Astrocyte (in vitro differentiated cells and primary cell): ENCODE measurements around the gene VAPA. TPM values are rescaled to one million over a fixed set of nuclear protein-coding genes. Genes with fewer than 3 reads are reported as not detected.
A peak's percentile ranks its signal among the peaks of the same experiment; 100 is the strongest.

ENCODE experiments used
- DNase-seq: peaks from one replicate; pipeline ENCODE4 v3.0.0-alpha.2; 2010; ENCODE audit warnings: low read depth
- FAIRE-seq: peaks from 2 replicates; lab custom pipeline; 2011; peaks lifted over from hg19 to GRCh38; lab: Jason Lieb, UNC
- H2AFZ ChIP-seq: 2 replicates; pipeline ENCODE4 v1.6.0; 2012; ENCODE audit warnings: low read depth, low read length, inconsistent platforms
- H3K27ac ChIP-seq: 2 replicates; pipeline ENCODE4 v1.5.1; 2011; ENCODE audit warnings: low read depth, low read length, inconsistent platforms
- H3K27me3 ChIP-seq: 2 replicates; pipeline ENCODE4 v1.6.0; 2011; ENCODE audit warnings: low read length, inconsistent platforms; ENCODE audit not compliant: insufficient read depth
- H3K36me3 ChIP-seq: 2 replicates; pipeline ENCODE4 v1.5.1; 2011; ENCODE audit warnings: low read length, inconsistent platforms; ENCODE audit not compliant: insufficient read depth
- H3K4me1 ChIP-seq: 2 replicates; pipeline ENCODE4 v1.5.1; 2011; ENCODE audit warnings: low read length, inconsistent platforms; ENCODE audit not compliant: insufficient read depth
- H3K4me2 ChIP-seq: 2 replicates; pipeline ENCODE4 v1.6.0; 2012; ENCODE audit warnings: low read length, inconsistent platforms
- H3K4me3 ChIP-seq: 2 replicates; pipeline ENCODE4 v1.5.1; 2011; ENCODE audit warnings: low read depth, mild to moderate bottlenecking, low read length, inconsistent platforms; ENCODE audit not compliant: insufficient read depth
- H3K79me2 ChIP-seq: 2 replicates; pipeline ENCODE4 v1.6.0; 2012; ENCODE audit warnings: mild to moderate bottlenecking, low read length, inconsistent platforms; ENCODE audit not compliant: insufficient read depth
- H3K9ac ChIP-seq: 2 replicates; pipeline ENCODE4 v1.6.0; 2012; ENCODE audit warnings: mild to moderate bottlenecking, low read length, inconsistent platforms
- H3K9me3 ChIP-seq: 2 replicates; pipeline ENCODE4 v1.5.1; 2012; ENCODE audit warnings: low read depth, mild to moderate bottlenecking, low read length, inconsistent platforms; ENCODE audit not compliant: insufficient read depth
- H4K20me1 ChIP-seq: 2 replicates; pipeline ENCODE4 v1.6.0; 2012; ENCODE audit warnings: low read length, inconsistent platforms; ENCODE audit not compliant: insufficient read depth
- H3K27ac Mint-ChIP-seq: one replicate; pipeline ENCODE4 v1.8.0; 2021; ENCODE audit warnings: mild to moderate bottlenecking, mixed read lengths; ENCODE audit not compliant: unreplicated experiment
- H3K27me3 Mint-ChIP-seq: one replicate; pipeline ENCODE4 v1.8.0; 2021; ENCODE audit warnings: low read depth, mixed read lengths; ENCODE audit not compliant: unreplicated experiment
- H3K36me3 Mint-ChIP-seq: one replicate; pipeline ENCODE4 v1.8.0; 2021; ENCODE audit warnings: low read depth, mixed read lengths; ENCODE audit not compliant: unreplicated experiment
- H3K4me1 Mint-ChIP-seq: one replicate; pipeline ENCODE4 v1.8.0; 2021; ENCODE audit warnings: low read depth, mixed read lengths; ENCODE audit not compliant: unreplicated experiment
- H3K4me3 Mint-ChIP-seq: one replicate; pipeline ENCODE4 v1.8.0; 2021; ENCODE audit warnings: mild to moderate bottlenecking, moderate library complexity, mixed read lengths; ENCODE audit not compliant: unreplicated experiment
- H3K9me3 Mint-ChIP-seq: one replicate; pipeline ENCODE4 v1.8.0; 2021; ENCODE audit warnings: mild to moderate bottlenecking, mixed read lengths; ENCODE audit not compliant: unreplicated experiment
- EZH2 ChIP-seq: IDR thresholded peaks from 2 replicates; pipeline ENCODE4 v1.6.1; 2012; ENCODE audit warnings: mild to moderate bottlenecking, low read length, inconsistent platforms; ENCODE audit not compliant: insufficient read depth
- total RNA-seq: library from RNA; stranded (reverse); gene quantifications from 2 replicates; pipeline ENCODE4 v1.2.1, GENCODE V29; 2021
- TF ChIP-seq, protein P1 (sequence below): IDR thresholded peaks from 2 replicates; pipeline ENCODE4 v1.5.1; 2011; ENCODE audit warnings: low read depth, mild to moderate bottlenecking, inconsistent platforms, low read length, moderate library complexity; ENCODE audit not compliant: insufficient read depth

VAPA gene
- total RNA-seq, 1 donor from 2014 or later: 181 TPM

GRCh38 chr18:10003281-10003680, 89.5 kb downstream of the VAPA start:
- H3K9ac ChIP-seq: no peak overlapping the region
- no peak overlapping the region for H3K4me2 ChIP-seq
- H3K9me3 ChIP-seq: no peaks in the 10 kb centered on the region
- Mint-ChIP-seq H3K4me1 (no peaks in the 10 kb centered on the region), H3K36me3 (no peaks in the 10 kb centered on the region), H3K27ac (no peak overlapping the region), H3K4me3 (no peak overlapping the region), H3K27me3 (peaks cover 11% of the 10 kb centered on the region), H3K9me3 (peaks cover 8% of the 10 kb centered on the region)
- H3K79me2 ChIP-seq: no peaks in the 10 kb centered on the region
- H3K36me3 ChIP-seq: no peaks in the 10 kb centered on the region
- no peak for FAIRE-seq
- no peak overlapping the region for H3K27ac ChIP-seq
- no peak for DNase-seq
- no peaks in the 10 kb centered on the region for H4K20me1 ChIP-seq
- no peaks in the 10 kb centered on the region for H3K4me1 ChIP-seq
- H2AFZ ChIP-seq: no peak overlapping the region
- H3K27me3 ChIP-seq: no peaks in the 10 kb centered on the region
- no peak overlapping the region for H3K4me3 ChIP-seq
- TF ChIP-seq EZH2: no peak
- TF ChIP-seq, protein P1, sequence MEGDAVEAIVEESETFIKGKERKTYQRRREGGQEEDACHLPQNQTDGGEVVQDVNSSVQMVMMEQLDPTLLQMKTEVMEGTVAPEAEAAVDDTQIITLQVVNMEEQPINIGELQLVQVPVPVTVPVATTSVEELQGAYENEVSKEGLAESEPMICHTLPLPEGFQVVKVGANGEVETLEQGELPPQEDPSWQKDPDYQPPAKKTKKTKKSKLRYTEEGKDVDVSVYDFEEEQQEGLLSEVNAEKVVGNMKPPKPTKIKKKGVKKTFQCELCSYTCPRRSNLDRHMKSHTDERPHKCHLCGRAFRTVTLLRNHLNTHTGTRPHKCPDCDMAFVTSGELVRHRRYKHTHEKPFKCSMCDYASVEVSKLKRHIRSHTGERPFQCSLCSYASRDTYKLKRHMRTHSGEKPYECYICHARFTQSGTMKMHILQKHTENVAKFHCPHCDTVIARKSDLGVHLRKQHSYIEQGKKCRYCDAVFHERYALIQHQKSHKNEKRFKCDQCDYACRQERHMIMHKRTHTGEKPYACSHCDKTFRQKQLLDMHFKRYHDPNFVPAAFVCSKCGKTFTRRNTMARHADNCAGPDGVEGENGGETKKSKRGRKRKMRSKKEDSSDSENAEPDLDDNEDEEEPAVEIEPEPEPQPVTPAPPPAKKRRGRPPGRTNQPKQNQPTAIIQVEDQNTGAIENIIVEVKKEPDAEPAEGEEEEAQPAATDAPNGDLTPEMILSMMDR: no peak

DNA sequence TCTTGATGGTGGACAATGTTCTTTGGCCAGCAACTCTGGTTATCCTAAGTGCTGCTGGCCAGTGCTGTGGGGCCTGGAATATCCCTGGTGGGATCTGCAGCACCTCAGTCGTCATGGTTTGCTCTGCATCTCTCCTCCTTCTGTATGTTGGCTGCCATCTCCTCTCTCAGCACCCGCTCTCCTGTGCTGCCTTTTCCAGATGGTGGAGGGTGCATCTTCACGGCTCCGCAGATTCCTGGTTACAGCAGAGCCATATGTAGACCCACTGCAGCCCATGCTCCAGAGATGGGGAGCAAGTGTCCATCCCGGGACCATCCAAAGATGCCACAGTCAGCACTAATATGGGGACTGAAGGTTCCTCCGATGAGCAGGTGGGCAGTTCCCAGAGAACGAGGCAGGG, 90.0 kb downstream of the VAPA start:
- Histone ChIP-seq H3K4me1 (no peaks in the 10 kb centered on the region), H3K79me2 (no peaks in the 10 kb centered on the region), H3K27ac (no peak overlapping the region), H2AFZ (no peak overlapping the region), H3K9ac (no peak overlapping the region), H3K9me3 (no peaks in the 10 kb centered on the region), H3K27me3 (no peaks in the 10 kb centered on the region), H3K36me3 (no peaks in the 10 kb centered on the region), H3K4me2 (no peak overlapping the region), H3K4me3 (no peak overlapping the region), H4K20me1 (no peaks in the 10 kb centered on the region)
- DNase-seq (no peak), FAIRE-seq (no peak)
- peaks cover 3% of the 10 kb centered on the region for H3K9me3 Mint-ChIP-seq
- no peak overlapping the region for H3K4me3 Mint-ChIP-seq
- TF ChIP-seq EZH2: no peak
- TF ChIP-seq, protein P1: no peak
- no peak overlapping the region for H3K27ac Mint-ChIP-seq
- H3K4me1 Mint-ChIP-seq: no peaks in the 10 kb centered on the region
- H3K36me3 Mint-ChIP-seq: no peaks in the 10 kb centered on the region
- H3K27me3 Mint-ChIP-seq: peaks cover 16% of the 10 kb centered on the region

DNA sequence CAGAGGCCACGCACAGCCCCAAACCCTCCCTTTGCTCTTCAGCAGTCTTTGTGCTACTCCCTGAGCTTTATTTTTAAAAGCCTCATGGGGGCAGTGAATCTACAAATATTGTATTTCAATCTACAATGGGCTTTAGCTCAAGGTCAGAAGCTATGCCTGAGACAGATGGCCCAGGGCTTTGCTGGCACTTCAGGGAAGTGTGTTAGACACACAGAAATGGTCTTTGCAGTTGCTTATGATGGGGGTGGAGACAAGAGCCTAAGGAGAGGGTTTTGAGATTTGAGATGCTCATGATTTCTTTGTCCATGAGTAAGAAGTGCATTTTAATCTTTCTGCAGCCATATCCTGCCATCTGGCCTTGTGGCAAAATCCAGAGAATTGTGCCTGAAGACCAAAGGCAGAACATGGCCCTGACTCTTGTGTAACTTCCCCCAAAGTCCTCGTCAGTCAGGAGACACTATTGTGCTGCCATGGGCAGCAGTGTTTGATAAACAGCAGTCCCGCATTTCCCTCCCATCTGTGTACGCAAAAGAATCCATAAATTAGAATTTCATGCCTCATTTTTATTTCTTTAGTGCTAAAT, 92.6 kb downstream of the VAPA start:
- TF ChIP-seq EZH2: no peak
- TF ChIP-seq, protein P1: no peak
- Histone ChIP-seq H4K20me1 (no peaks in the 10 kb centered on the region), H3K9me3 (no peaks in the 10 kb centered on the region), H3K4me2 (no peak overlapping the region), H3K4me1 (peaks cover 12% of the 10 kb centered on the region), H3K27ac (no peak overlapping the region), H3K4me3 (no peak overlapping the region), H3K9ac (no peak overlapping the region), H2AFZ (no peak overlapping the region), H3K27me3 (no peaks in the 10 kb centered on the region), H3K36me3 (no peaks in the 10 kb centered on the region), H3K79me2 (no peaks in the 10 kb centered on the region)
- no peak overlapping the region for H3K4me3 Mint-ChIP-seq
- peaks cover 22% of the 10 kb centered on the region for H3K27me3 Mint-ChIP-seq
- DNase-seq: peak; percentile 12
- peaks cover 3% of the 10 kb centered on the region for H3K9me3 Mint-ChIP-seq
- no peak for FAIRE-seq
- H3K36me3 Mint-ChIP-seq: no peaks in the 10 kb centered on the region
- peaks cover 2% of the 10 kb centered on the region for H3K4me1 Mint-ChIP-seq
- H3K27ac Mint-ChIP-seq: no peak overlapping the region
